Heart right ventricle (tissue), 16 donors: ENCODE measurements around the gene BBS5. TPM values are rescaled to one million over a fixed set of nuclear protein-coding genes. Genes with fewer than 3 reads are reported as not detected.

Experiments
- ATAC-seq, 8 donors: fragments of 200-7000 bp; cut with Tn5 transposase; one replicate each; pipeline ENCODE4 v1.9.1; 2020; ENCODE audit warnings: mild to moderate bottlenecking in 8 of 8, moderate library complexity in 8 of 8, moderate number of reproducible peaks in 1 of 8
- DNase-seq, 2 donors: peaks; one replicate each; pipeline ENCODE4 v3.0.0-alpha.2; 2020
- H3K27ac ChIP-seq, 10 donors: fragments of 200-600 bp; sonication (generic) in 2 of 10; one replicate each; pipeline versions ENCODE4 v1.5.0 to v1.8.0; 2020 to 2022; ENCODE audit warnings: mild to moderate bottlenecking in 3 of 10
- H3K27me3 ChIP-seq, 7 donors: fragments of 200-600 bp; one replicate each; pipeline ENCODE4 v1.8.0; 2021 to 2022; ENCODE audit warnings: mild to moderate bottlenecking in 2 of 7
- H3K36me3 ChIP-seq, 9 donors: fragments of 200-600 bp; sonication (generic) in 1 of 9; one replicate each; pipeline versions ENCODE4 v1.5.0 to v1.8.0; 2020 to 2022; ENCODE audit warnings: mild to moderate bottlenecking in 2 of 9
- H3K4me1 ChIP-seq, 9 donors: fragments of 200-600 bp; sonication (generic) in 1 of 9; one replicate each; pipeline versions ENCODE4 v1.5.0 to v1.8.0; 2020 to 2022; ENCODE audit warnings: mild to moderate bottlenecking in 4 of 9
- H3K4me3 ChIP-seq, 10 donors: fragments of 200-600 bp; sonication (generic) in 2 of 10; one replicate each; pipeline versions ENCODE4 v1.5.0 to v1.8.0; 2020 to 2022; ENCODE audit warnings: mild to moderate bottlenecking in 7 of 10, moderate library complexity in 2 of 10
- H3K9me3 ChIP-seq, 11 donors: fragments of 200-600 bp in 10 of 11; sonication (generic) in 2 of 11; one replicate each; pipeline versions ENCODE4 v1.5.0 to v1.8.0; 2013 to 2022; ENCODE audit warnings: mild to moderate bottlenecking in 2 of 11, control low read depth in 1 of 11, moderate library complexity in 1 of 11
- WGBS, 2 donors: extraction: QIAGEN DNeasy Blood & Tissue Kit; methylation state at CpG; one replicate each; pipeline ENCODE4 v1.1.7; 2013; ENCODE audit warnings: inconsistent platforms in 1 of 2; 5-methylcytosine and 5-hydroxymethylcytosine counted together
- intact Hi-C, 10 donors: fragments of 100-400 bp; cut with DNase I; formaldehyde crosslinking; loops; one replicate each; pipeline versions ENCODE4 v1.11.1 to v1.14.2; 2022
- polyA plus RNA-seq, 2 donors: library from polyadenylated mRNA; stranded (reverse); fragments of 200-250 nt; gene quantifications; one replicate each; pipeline ENCODE4 v1.2.3, GENCODE V29; 2013
- total RNA-seq, 10 donors: library from RNA; stranded (reverse); fragmentation: NEBNext Ultra II Directional in 3 of 10; extraction: Animal tissue kit (Norgen Biotek cat#: 25700) in 3 of 10; gene quantifications; one replicate each; pipeline versions ENCODE4 v1.2.1 to v1.2.4, GENCODE V29; 2021 to 2023
- TF ChIP-seq, protein P1 (sequence below), 9 donors: fragments of 200-600 bp; sonication (generic) in 2 of 9; IDR thresholded peaks; one replicate each; pipeline versions ENCODE4 v1.5.0 to v1.8.0; 2021 to 2022; ENCODE audit warnings: antibody characterized with exemption in 9 of 9, mild to moderate bottlenecking in 5 of 9, moderate library complexity in 1 of 9
- donor health status: Arrhythmogenic right ventricular cardiomyopathy.
- donor health status: ischemic (EF 13 %, LVEDD 7.1; RV severe dilation, severe dysfunction).
- donor health status: healthy with polysubstance abuse.
- donor health status: DM: no; HTN: yes; CAD: no.
- donor health status: DM: no; HTN: no; CAD: no.
- donor health status: ischemic (EF 25% LVEDD 6.9; RV normal size, moderate dysfunction).
- donor health status: ischemic (EF 25% LVEDD 5.7; RV mildly dilated, moderate dysfunction).
- donor health status: healthy.
- donor health status: DM: yes; HTN: yes; CAD: no.
- donor health status: Ischemic cardiomyopathy.
- donor health status: ischemic (EF 35%, LVEDD 5.7; RV mildly dilated, moderate dysfunction).
- donor health status: nonischemic (EF 11% LVEDD 7.7; RV severe dilation, severe dysfunction).
- donor health status: DM: yes; HTN: yes; CAD: no.
- donor health status: PGD.
- donor health status: ischemic (EF 29% LVEDD 5.4; RV normal size, mild dysfunction).
- donor health status: nonischemic (EF 23%, LVEDD 6.1; RV moderate dilation, normal function).

The BBS5 gene
- total and polyA plus RNA-seq, 12 donors = 4.7 to 10.3 (median 8.5) TPM

DNA sequence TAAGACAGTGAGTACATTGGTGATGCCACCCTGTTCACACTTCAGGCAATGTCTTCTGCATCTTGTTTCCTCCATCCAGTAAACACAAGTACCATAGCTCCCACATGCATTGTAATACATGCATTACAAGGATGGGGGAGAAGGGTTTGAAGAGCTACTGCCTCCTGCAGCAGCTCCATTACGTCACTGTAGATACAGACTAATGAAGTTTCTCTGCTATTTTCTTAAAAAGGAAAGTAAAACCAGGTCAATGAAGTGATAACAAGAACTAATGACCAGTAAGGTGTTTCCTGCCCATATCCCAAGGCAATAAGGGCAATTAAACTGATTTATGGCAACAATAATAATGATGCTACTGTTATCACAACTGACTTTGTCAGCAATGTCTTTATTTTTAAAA, 18.2 kb upstream of the BBS5 start:
- intact Hi-C loops = no loop called here
- no peak for ATAC-seq
- Histone ChIP-seq H3K27me3 (no peaks in the 10 kb centered on the region), H3K36me3 (no peaks in the 10 kb centered on the region), H3K4me3 (no peak overlapping the region), H3K9me3 (no peaks in the 10 kb centered on the region), H3K4me1 (peaks cover 0 to 8% (median 0%) of the 10 kb centered on the region in 9 donors), H3K27ac (no peak overlapping the region)
- DNase-seq = no peak
- TF ChIP-seq, protein P1, sequence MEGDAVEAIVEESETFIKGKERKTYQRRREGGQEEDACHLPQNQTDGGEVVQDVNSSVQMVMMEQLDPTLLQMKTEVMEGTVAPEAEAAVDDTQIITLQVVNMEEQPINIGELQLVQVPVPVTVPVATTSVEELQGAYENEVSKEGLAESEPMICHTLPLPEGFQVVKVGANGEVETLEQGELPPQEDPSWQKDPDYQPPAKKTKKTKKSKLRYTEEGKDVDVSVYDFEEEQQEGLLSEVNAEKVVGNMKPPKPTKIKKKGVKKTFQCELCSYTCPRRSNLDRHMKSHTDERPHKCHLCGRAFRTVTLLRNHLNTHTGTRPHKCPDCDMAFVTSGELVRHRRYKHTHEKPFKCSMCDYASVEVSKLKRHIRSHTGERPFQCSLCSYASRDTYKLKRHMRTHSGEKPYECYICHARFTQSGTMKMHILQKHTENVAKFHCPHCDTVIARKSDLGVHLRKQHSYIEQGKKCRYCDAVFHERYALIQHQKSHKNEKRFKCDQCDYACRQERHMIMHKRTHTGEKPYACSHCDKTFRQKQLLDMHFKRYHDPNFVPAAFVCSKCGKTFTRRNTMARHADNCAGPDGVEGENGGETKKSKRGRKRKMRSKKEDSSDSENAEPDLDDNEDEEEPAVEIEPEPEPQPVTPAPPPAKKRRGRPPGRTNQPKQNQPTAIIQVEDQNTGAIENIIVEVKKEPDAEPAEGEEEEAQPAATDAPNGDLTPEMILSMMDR (IDR thresholded peaks at IDR 0.05) = no peak
- 74 to 79% methylated on average over 1 of the region's 1 CpG for WGBS, 2 donors

DNA sequence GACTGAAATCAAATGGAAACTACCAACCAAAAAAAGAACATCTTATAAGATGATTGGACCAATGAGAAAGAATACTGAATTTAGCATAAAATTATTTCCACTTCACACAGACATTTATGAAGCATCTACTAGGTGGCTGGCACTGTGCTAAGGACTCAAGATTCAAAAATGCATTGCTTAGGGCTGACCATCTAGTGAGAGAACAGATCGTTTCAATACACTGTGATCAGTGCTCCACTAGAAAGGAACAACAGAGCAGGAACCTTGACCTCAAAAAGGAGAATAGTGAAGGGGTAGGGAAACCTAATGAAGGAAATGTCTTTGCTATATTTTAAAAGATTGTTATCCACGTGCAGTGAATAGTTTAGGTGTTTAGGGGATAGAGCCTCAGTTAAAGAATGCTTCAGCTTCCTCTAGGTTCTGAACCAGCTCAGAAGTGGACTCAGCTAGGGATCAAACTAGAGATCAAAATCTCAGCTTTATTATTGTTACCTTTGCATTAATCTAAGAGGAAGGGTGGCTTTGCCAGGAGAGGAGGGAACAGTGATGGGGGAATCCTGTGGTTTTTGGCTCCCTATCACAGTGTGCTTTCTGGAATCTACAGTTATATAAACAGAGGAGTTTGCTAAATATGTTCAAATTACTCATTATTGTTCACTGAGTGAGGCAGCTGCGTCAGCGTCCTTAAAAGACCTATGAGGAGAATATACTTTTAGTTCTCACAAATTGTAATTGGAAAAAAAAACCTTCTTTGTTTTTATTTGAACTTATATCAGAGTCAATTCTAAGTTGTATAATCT, 16.2 kb upstream of the BBS5 start:
- intact Hi-C loops = no loop called here

DNA sequence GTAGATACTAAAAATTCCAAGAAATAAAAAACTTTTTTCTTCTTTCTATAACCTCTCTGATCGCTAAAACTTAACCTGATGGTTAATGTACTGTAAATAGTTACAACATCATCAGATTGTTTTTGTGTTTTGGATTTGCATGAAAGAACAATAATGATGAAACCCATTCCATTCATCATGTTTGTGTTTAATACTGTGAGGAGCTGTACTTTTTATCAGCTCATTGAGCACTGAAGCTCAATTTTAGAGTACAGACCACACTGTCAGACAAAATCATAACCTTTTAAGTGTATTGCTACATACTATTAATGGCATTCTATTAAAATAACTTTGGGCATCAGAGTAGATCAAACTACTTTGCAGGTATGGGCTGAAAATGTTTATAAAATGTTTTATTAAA, 14.8 kb upstream of the BBS5 start:
- Histone ChIP-seq H3K36me3 (no peaks in the 10 kb centered on the region), H3K4me1 (peaks cover 0 to 8% (median 0%) of the 10 kb centered on the region in 9 donors), H3K27ac (no peak overlapping the region), H3K4me3 (no peak overlapping the region), H3K9me3 (no peaks in the 10 kb centered on the region), H3K27me3 (no peaks in the 10 kb centered on the region)
- no peak for DNase-seq
- TF ChIP-seq, protein P1 (IDR thresholded peaks at IDR 0.05) = no peak
- ATAC-seq = no peak
- intact Hi-C loops = no loop called here
- WGBS, 2 donors = 98 to 99% methylated on average over 1 of the region's 1 CpG

More for the DNA sequence above, 16.2 kb upstream of the BBS5 start:
- ATAC-seq = peak in 6 of 8 donors; percentile 15 to 73 (median 49)
- no peaks in the 10 kb centered on the region for H3K27me3 ChIP-seq
- WGBS, 2 donors = 43 to 67% methylated on average over 4 of the region's 4 CpGs
- peak in 1 of 2 donors; percentile 12 for DNase-seq
- H3K27ac ChIP-seq = no peak overlapping the region
- no peaks in the 10 kb centered on the region for H3K9me3 ChIP-seq
- H3K36me3 ChIP-seq = no peaks in the 10 kb centered on the region
- H3K4me3 ChIP-seq = no peak overlapping the region
- TF ChIP-seq, protein P1 (IDR thresholded peaks at IDR 0.05) = no peak
- peaks cover 0 to 8% (median 0%) of the 10 kb centered on the region in 9 donors for H3K4me1 ChIP-seq

DNA sequence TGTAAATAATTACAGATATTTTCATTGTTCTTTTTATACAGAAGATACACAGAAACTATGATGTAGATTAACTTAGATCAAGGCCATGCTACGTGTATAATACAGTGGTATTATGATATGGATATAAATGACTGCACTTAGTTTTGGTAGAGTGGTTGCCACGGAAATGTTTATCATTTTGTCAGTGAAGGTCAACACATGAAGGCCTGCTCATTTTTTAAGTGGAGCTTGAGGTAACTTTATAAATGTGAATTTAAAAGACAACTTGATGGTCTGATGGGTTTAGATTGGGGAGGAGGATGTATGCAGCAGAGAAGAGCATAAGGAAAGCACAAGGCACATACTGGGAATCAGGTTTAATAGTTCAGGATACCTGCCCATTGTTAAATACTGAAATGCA, 14.4 kb upstream of the BBS5 start:
- H3K27me3 ChIP-seq = no peaks in the 10 kb centered on the region
- TF ChIP-seq, protein P1 (IDR thresholded peaks at IDR 0.05) = no peak
- H3K9me3 ChIP-seq = peaks cover 0 to under 1% (median 0%) of the 10 kb centered on the region in 11 donors
- ATAC-seq = no peak
- H3K27ac ChIP-seq = no peak overlapping the region
- 62 to 63% methylated on average over 2 of the region's 2 CpGs for WGBS, 2 donors
- intact Hi-C loops = no loop called here
- H3K36me3 ChIP-seq = no peaks in the 10 kb centered on the region
- no peak for DNase-seq
- no peak overlapping the region for H3K4me3 ChIP-seq
- peaks cover 0 to 8% (median 0%) of the 10 kb centered on the region in 9 donors for H3K4me1 ChIP-seq
